Stimulated activated CD4-positive, alpha-beta T cell treated with anti-CD3 and anti-CD28 coated beads, Interleukin-4, amount 100 ng/mL, for 1 hour (primary cell): ENCODE data around the gene S100P.

Experiments used
- DNase-seq: peaks from one replicate; pipeline ENCODE4 v3.0.0-alpha.2; 2020

The S100P gene

GRCh38 chr4:6673660-6674499, 19.8 kb upstream of the S100P start:
- peak; percentile 92 for DNase-seq

GRCh38 chr4:6674500-6675149, 19.1 kb upstream of the S100P start:
- DNase-seq = peak; percentile 56

GRCh38 chr4:6676722-6677558, 16.7 kb upstream of the S100P start:
- DNase-seq = no peak

GRCh38 chr4:6680372-6681034, 13.2 kb upstream of the S100P start:
- no peak for DNase-seq

- DNase-seq = no peak
These were observed 12.5 kb upstream of the S100P start for GRCh38 chr4:6681191-6681590.

GRCh38 chr4:6682862-6683590, 10.7 kb upstream of the S100P start:
- DNase-seq = no peak

GRCh38 chr4:6684656-6685055, 9.0 kb upstream of the S100P start:
- DNase-seq = no peak

GRCh38 chr4:6686104-6686787, 7.4 kb upstream of the S100P start:
- DNase-seq = no peak

GRCh38 chr4:6687947-6688878, 5.5 kb upstream of the S100P start:
- DNase-seq = no peak

GRCh38 chr4:6688879-6689505, 4.7 kb upstream of the S100P start:
- DNase-seq = peak; percentile 67

- DNase-seq = no peak
These were observed 4.1 kb upstream of the S100P start for GRCh38 chr4:6689506-6689960.

GRCh38 chr4:6692379-6692778, 1.3 kb upstream of the S100P start:
- DNase-seq = no peak

GRCh38 chr4:6692806-6693205, 872 bp upstream of the S100P start:
- no peak for DNase-seq

GRCh38 chr4:6694177-6694901, 661 bp downstream of the S100P start:
- no peak for DNase-seq

GRCh38 chr4:6695660-6696610, 2.3 kb downstream of the S100P start:
- peak; percentile 32 for DNase-seq

- no peak for DNase-seq
These were observed 2.9 kb downstream of the S100P start for GRCh38 chr4:6696611-6697010.

- DNase-seq = no peak
These were observed 3.5 kb downstream of the S100P start for GRCh38 chr4:6697131-6697530.

- DNase-seq = no peak
These were observed 5.7 kb downstream of the S100P start for GRCh38 chr4:6699388-6699787.
